Large intestine (tissue), 3 donors: Measurements from ENCODE around the gene MOV10L1. TPM values are rescaled to one million over a fixed set of nuclear protein-coding genes. Genes with fewer than 3 reads are reported as not detected.
"Not testable (repeated sequence)": the region's sequence is repeated elsewhere in the genome, so short reads cannot be mapped to it uniquely, and the experiment has no call there.

ENCODE experiments used
- DNase-seq, 2 donors: peaks; one replicate each; pipeline versions ENCODE4 v3.0.0 to v3.0.0-alpha.2; 2013
- H3K27ac ChIP-seq: one replicate; pipeline ENCODE4 v1.5.1; 2013; ENCODE audit warnings: low read length
- H3K27me3 ChIP-seq: 2 replicates; pipeline ENCODE4 v1.6.1; 2013; ENCODE audit warnings: low read length; ENCODE audit not compliant: control insufficient read depth, insufficient read depth
- H3K36me3 ChIP-seq: 2 replicates; pipeline ENCODE4 v1.6.1; 2013; ENCODE audit warnings: low read length; ENCODE audit not compliant: control insufficient read depth, insufficient read depth
- H3K4me1 ChIP-seq: one replicate; pipeline ENCODE4 v1.6.1; 2013; ENCODE audit warnings: low read length; ENCODE audit not compliant: control insufficient read depth, insufficient read depth
- H3K4me3 ChIP-seq: one replicate; pipeline ENCODE4 v1.5.1; 2013; ENCODE audit warnings: low read length
- H3K9me3 ChIP-seq: one replicate; pipeline ENCODE4 v1.6.1; 2013; ENCODE audit warnings: mild to moderate bottlenecking, low read depth, low read length, moderate library complexity; ENCODE audit not compliant: control insufficient read depth
- WGBS: methylation state at CpG from one replicate; pipeline ENCODE4 v1.1.5; 2013; ENCODE audit warnings: low lambda C conversion rate; ENCODE audit not compliant: insufficient coverage; 5-methylcytosine and 5-hydroxymethylcytosine counted together
- polyA plus RNA-seq: library from polyadenylated mRNA; unstranded; fragments of 120-200 nt; gene quantifications from one replicate; pipeline ENCODE4 v1.2.1, GENCODE V29; 2013

MOV10L1 gene
- polyA plus RNA-seq, 1 donor: 2.3 TPM

DNA sequence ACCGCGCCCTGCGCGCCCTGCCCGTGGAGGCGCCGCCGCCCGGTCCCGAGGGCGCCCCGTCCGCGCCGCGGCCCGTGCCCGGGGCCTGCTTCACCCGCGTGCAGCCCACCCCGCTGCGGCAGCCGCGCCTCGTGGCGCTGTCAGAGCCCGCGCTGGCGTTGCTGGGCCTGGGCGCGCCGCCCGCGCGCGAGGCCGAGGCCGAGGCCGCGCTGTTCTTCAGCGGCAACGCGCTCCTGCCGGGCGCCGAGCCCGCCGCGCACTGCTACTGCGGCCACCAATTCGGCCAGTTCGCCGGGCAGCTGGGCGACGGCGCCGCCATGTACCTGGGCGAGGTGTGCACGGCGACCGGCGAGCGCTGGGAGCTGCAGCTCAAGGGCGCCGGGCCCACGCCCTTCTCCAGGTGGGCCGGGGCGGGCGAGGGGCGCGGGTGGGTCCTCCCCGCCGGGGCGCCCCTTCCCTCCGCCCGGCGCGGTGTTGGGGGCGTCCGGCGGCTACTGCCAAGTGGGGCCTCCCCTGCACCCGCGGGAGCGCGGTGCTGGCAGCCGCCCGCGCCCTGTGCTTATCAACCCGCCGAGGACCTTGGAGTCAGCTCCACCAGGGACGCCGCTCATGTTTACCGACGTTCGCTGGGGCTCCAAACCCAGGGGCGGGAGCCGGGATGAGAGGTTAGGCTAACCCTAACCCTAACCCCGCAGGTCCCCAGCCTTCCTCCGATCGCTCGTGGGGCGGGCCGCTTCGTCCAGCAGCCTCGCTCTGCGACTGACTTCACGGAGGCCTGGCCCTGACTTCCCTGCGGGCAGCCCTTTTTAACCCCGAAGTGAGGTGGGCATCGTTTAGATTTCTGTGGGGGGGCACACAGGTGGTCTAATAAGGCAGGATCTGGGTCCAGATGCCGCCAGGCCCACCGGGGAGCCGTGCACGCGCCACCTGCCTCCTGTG is 111.7 kb downstream of the MOV10L1 start:
- Histone ChIP-seq H3K27ac (peak overlapping the region; percentile 49), H3K4me3 (peak overlapping the region; percentile 72), H3K9me3 (peaks cover 2% of the 10 kb centered on the region), H3K4me1 (peaks cover 12% of the 10 kb centered on the region), H3K27me3 (no peaks in the 10 kb centered on the region), H3K36me3 (peaks cover 34% of the 10 kb centered on the region)
- no CpG with 5 or more reads among the region's 115 CpGs for WGBS
- peak in 1 of 2 donors; percentile 64 for DNase-seq

DNA sequence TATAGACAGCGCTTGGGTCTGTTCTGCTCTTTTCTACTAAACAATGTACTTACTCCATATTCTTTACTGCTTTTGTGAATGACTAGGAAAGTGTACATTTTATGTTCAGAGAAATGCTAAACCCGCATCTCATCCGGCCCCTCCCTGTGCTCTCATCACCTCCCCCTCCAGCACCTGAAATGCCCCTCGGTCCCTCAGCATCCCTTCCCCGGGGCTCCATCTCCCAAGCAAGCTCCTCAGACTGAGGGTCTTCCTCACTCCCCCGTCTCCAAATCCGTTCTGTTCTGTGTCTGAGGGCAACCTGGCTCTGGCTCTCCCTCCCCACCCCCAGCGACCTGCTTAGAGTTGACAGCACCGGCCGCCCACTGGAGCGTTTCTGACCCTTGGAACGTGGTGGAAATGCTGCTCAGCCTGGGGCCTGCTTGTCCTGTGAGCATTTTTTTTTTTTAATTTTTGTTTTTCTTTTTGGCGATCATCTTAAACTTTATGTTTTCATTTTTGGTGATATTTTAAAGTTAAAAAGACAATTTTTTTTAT is 112.4 kb downstream of the MOV10L1 start:
- Histone ChIP-seq H3K27me3 (no peaks in the 10 kb centered on the region), H3K4me1 (peaks cover 12% of the 10 kb centered on the region), H3K36me3 (peaks cover 37% of the 10 kb centered on the region), H3K9me3 (peaks cover 2% of the 10 kb centered on the region), H3K4me3 (peak overlapping the region; percentile 72), H3K27ac (peak overlapping the region; percentile 49)
- 30% methylated on average over 2 of the region's 13 CpGs for WGBS
- peak in 1 of 2 donors; percentile 67 for DNase-seq

DNA sequence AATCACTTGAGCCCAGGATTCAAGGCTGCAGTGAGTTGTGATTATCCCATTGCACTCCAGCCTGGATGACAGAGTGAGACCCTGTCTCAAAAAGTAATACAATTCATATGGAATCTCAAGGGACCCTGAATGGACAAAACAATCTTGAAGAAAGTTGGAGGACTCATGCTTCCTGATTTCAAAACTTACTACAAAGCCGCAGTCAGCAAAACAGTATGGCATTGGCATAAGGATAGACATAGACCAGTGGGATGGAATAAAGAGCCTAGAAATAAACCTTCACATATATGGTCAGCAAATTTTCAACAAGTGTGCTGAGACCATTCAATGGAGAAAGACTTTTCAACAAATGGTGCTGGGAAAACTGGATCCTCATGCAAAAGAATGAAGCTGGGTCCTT is 113.5 kb downstream of the MOV10L1 start:
- Histone ChIP-seq H3K27me3 (no peaks in the 10 kb centered on the region), H3K4me1 (peaks cover 12% of the 10 kb centered on the region), H3K27ac (no peak overlapping the region), H3K9me3 (peaks cover 2% of the 10 kb centered on the region), H3K36me3 (peaks cover 37% of the 10 kb centered on the region), H3K4me3 (no peak overlapping the region)
- 100% methylated on average over 1 of the region's 1 CpG for WGBS
- no peak for DNase-seq

DNA sequence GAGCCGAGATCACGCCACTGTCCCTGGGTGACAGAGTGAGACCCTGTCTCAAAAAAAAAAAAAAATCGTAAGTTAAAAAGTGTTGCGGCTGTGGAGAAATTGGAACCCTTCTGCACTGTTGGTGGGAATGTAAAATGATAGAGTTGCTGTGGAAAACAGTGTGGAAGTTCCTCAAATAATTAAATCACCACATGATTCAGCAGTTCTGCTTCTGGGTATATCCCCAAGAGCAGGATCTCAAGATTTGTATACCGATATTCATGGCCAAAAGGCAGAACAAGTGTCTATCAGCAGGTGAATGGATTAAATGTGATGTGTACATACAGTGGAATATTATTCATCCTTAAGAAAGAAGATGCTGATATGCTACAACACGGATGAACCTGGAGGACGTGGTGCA is 114.8 kb downstream of the MOV10L1 start:
- Histone ChIP-seq H3K4me1 (peaks cover 12% of the 10 kb centered on the region), H3K27me3 (no peaks in the 10 kb centered on the region), H3K27ac (no peak overlapping the region), H3K36me3 (peaks cover 37% of the 10 kb centered on the region), H3K9me3 (peaks cover 2% of the 10 kb centered on the region), H3K4me3 (no peak overlapping the region)
- 100% methylated on average over 5 of the region's 7 CpGs for WGBS
- DNase-seq: no peak

DNA sequence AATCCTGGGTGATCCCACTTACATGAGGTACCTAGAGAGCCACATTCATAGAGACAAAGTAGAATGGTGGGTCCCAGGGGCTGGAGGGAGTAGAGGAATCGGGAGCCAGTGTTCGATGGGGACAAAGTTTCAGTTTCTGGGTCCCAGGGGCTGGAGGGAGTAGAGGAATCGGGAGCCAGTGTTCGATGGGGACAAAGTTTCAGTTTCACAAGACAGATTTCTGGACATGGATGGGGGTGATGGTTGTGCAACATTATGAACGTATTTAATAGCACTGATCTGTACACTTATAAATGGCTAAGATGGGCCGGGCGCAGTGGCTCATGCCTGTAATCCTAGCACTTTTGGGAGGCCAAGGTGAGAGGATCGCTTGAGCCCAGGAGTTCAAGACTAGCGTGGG is 115.2 kb downstream of the MOV10L1 start:
- H3K4me1 ChIP-seq, H3K9me3 ChIP-seq, H3K27ac ChIP-seq, H3K4me3 ChIP-seq, H3K27me3 ChIP-seq: not testable (repeated sequence)
- 63% methylated on average over 4 of the region's 9 CpGs for WGBS
- H3K36me3 ChIP-seq: peaks cover 38% of the 10 kb centered on the region
- peak in 1 of 2 donors; percentile 66 for DNase-seq

DNA sequence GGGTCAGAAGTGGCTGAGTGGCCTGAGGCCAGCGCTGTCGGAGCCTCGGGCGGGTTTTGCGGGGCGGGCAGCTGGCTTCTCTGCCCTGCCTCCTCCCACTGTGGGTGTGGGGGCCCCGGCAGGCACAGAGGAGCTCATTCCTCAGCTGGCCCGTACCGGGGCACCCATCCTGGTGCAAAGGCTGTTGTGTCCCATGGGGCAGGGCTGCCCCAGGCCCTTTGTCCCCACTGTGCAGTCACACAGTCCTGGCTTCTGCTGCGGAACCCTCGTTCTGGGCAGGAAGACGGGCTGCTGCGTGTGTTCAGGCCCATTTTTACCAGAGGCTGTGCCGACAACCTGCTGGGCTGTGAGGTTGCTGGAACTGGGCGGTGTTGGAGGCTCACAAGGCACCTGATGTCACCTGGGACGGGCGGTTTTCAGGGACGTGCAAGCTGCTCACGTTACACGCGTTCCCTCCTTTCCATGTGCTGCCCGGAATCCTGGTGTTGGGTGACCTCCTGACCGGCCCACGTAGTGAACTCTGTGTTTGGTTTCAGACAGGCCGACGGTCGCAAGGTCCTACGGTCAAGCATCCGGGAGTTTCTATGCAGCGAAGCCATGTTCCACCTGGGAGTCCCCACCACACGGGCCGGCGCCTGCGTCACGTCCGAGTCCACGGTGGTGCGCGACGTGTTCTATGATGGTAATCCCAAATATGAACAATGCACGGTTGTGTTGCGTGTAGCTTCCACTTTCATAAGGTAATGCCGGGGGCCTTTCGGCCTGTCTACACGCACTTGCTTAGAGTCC is 116.2 kb downstream of the MOV10L1 start:
- DNase-seq: no peak
- no peaks in the 10 kb centered on the region for H3K27me3 ChIP-seq
- H3K27ac ChIP-seq: no peak overlapping the region
- no CpG with 5 or more reads among the region's 45 CpGs for WGBS
- H3K36me3 ChIP-seq: peaks cover 47% of the 10 kb centered on the region
- H3K4me3 ChIP-seq: no peak overlapping the region
- peaks cover 2% of the 10 kb centered on the region for H3K9me3 ChIP-seq
- H3K4me1 ChIP-seq: peaks cover 7% of the 10 kb centered on the region

DNA sequence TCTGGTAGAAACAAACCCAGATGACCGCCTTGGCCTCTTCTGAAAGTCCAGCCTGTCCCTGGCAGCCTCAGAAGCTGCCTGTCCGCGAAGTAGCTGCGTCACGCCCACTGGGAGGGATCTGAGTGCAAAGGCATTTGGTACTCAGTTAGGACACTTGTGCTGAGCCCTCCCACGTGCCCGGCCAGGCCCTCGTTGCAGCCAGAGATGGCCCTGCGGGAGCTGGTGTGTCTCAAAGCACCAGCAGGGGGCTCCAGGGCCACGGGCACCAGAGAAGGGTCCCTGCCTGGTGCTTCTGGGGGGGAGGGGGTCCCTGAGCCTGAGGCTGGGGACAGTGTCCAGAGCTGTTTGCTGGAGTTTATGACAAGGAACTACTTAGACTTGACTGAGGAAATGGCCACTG is 116.8 kb downstream of the MOV10L1 start:
- H3K36me3 ChIP-seq: peaks cover 51% of the 10 kb centered on the region
- H3K4me3 ChIP-seq: no peak overlapping the region
- no peaks in the 10 kb centered on the region for H3K27me3 ChIP-seq
- H3K9me3 ChIP-seq: peaks cover 2% of the 10 kb centered on the region
- WGBS: no CpG with 5 or more reads among the region's 10 CpGs
- no peak for DNase-seq
- H3K27ac ChIP-seq: no peak overlapping the region
- H3K4me1 ChIP-seq: peaks cover 7% of the 10 kb centered on the region

DNA sequence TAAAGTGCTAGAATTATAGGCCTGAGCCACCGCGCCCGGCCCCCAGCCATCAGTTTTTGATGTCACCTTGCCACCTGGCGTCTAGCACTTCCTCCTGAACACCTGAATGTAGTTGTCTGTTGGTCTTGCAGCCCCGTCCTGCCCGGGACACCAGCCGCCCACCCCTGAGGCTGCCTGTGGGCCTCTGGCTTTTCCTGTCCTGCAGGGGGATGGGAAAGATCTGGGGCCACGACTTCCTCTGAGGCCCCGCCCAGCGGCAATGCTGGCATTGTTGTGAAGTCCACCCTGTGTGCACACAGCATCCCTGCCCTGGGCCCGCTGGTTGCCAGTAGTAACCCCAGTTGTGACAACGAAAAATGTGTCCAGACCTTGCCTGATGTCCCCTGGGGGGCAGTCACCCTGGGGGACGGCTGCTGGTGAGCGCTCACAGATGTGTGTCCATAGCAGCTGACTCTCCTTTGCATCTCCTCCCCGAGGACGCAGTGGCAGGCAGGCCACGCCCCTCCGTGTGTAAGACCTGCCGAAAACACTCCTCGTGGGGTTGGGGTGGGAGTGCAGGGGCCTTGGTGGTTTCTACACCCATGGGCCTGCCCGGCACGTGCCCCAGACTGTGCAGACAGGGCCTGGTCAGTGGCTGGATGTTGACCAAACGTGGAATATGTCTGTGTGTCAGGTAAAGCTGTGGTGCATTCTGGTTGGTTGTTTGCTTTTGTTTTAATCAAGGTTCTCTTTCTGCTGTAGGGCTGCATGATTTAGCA is 117.8 kb downstream of the MOV10L1 start:
- Histone ChIP-seq H3K27me3 (no peaks in the 10 kb centered on the region), H3K9me3 (peaks cover 2% of the 10 kb centered on the region), H3K4me3 (no peak overlapping the region), H3K36me3 (peaks cover 59% of the 10 kb centered on the region), H3K4me1 (no peaks in the 10 kb centered on the region), H3K27ac (no peak overlapping the region)
- WGBS: no CpG with 5 or more reads among the region's 23 CpGs
- no peak for DNase-seq

DNA sequence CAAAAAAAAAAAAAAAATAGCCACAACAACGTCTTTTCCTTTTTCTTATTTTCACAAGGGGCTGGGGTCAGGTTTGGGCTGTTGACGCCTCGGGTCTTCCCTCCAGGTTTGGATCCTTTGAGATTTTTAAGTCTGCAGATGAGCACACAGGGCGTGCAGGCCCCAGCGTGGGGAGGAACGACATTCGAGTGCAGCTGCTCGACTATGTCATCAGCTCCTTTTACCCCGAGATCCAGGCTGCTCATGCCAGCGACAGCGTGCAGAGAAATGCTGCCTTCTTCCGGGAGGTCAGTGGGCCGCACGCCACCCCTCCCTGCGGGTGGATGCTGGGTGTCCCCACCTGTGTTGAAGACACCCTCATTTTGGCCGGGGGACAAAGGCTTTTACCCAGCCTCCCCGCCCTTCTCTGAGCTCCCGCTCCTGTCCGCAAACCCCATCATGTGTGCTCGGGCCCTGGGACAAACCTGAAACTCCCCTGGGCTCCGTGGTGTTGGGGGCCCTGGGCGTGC is 118.7 kb downstream of the MOV10L1 start:
- no peaks in the 10 kb centered on the region for H3K4me1 ChIP-seq
- H3K36me3 ChIP-seq: peaks cover 62% of the 10 kb centered on the region
- WGBS: 93% methylated on average over 5 of the region's 22 CpGs
- DNase-seq: no peak
- no peaks in the 10 kb centered on the region for H3K27me3 ChIP-seq
- H3K27ac ChIP-seq: no peak overlapping the region
- no peak overlapping the region for H3K4me3 ChIP-seq
- H3K9me3 ChIP-seq: peaks cover 2% of the 10 kb centered on the region
